ENCODE results near the gene JARID2.

The JARID2 gene

DNA sequence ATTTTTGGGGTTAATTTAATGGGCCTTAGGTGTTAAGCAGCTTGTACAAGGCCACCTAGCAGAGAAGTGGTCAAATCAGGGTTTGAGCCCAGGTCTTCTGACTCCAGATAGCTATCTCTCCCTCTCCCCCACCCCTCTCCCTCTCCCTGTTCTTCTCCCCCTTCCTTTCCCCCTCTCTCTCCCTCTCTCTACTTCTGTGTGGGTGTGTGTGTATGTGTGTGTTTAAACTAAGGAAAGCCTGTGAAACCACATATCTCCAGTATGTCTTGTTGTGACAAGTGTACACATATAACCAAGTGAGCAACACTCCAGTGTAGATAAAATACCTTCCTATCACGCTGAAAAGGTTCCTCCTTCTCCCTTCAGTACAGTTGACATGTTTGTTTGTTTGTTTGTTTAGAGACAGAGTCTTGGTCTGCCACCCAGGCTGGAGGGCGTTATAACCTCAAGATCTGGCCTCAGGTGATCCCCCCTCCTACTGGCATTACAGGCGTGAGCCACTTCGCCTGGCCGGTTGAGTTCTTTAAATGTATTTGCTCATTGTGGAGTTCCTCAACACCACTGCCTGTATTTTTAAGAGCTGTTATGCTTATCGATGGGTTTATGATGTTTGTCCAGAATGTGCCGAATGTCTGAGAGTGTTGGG lies 140.4 kb downstream of the JARID2 start:
- no peak for TF ChIP-seq POLR2AphosphoS5 (IDR thresholded peaks at IDR 0.05; ENCODE audit: low read depth, low read length)
- no peak for TF ChIP-seq SIN3A (IDR thresholded peaks at IDR 0.05; ENCODE audit: borderline replicate concordance, insufficient read depth, low read length)
- no peak for TF ChIP-seq FOXP2 (optimal IDR thresholded peaks at IDR 0.05; ENCODE audit: borderline replicate concordance, extremely low read depth, extremely low read length, insufficient read depth)
- TF ChIP-seq, protein P1, sequence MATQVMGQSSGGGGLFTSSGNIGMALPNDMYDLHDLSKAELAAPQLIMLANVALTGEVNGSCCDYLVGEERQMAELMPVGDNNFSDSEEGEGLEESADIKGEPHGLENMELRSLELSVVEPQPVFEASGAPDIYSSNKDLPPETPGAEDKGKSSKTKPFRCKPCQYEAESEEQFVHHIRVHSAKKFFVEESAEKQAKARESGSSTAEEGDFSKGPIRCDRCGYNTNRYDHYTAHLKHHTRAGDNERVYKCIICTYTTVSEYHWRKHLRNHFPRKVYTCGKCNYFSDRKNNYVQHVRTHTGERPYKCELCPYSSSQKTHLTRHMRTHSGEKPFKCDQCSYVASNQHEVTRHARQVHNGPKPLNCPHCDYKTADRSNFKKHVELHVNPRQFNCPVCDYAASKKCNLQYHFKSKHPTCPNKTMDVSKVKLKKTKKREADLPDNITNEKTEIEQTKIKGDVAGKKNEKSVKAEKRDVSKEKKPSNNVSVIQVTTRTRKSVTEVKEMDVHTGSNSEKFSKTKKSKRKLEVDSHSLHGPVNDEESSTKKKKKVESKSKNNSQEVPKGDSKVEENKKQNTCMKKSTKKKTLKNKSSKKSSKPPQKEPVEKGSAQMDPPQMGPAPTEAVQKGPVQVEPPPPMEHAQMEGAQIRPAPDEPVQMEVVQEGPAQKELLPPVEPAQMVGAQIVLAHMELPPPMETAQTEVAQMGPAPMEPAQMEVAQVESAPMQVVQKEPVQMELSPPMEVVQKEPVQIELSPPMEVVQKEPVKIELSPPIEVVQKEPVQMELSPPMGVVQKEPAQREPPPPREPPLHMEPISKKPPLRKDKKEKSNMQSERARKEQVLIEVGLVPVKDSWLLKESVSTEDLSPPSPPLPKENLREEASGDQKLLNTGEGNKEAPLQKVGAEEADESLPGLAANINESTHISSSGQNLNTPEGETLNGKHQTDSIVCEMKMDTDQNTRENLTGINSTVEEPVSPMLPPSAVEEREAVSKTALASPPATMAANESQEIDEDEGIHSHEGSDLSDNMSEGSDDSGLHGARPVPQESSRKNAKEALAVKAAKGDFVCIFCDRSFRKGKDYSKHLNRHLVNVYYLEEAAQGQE (IDR thresholded peaks at IDR 0.05; ENCODE audit: insufficient read depth in 1 of 2, low read depth in 2 of 2, low read length in 2 of 2), result no peak
- no peak for TF ChIP-seq TAF1 (IDR thresholded peaks at IDR 0.05; ENCODE audit: borderline replicate concordance, insufficient read depth, low read length)

DNA sequence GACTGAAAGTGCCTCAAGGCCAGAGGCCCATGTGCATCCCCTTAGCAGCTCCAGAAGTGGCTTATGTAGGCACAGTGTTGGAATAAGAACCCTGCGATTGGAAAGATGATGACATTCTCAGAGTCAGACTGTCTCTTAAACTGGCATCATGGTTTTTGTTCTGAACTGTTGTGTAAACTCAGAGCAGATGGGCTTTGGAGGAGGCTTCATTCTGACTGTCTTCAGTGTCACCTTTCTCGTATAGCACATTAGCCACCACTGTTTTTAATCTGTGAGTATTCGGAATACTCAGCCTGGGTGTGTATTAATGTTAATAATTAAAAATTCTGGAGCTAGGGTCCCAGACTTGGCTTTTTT lies 140.9 kb downstream of the JARID2 start:
- TF ChIP-seq, protein P1 (IDR thresholded peaks at IDR 0.05; ENCODE audit: insufficient read depth in 1 of 2, low read depth in 2 of 2, low read length in 2 of 2), result no peak
- TF ChIP-seq TAF1 (IDR thresholded peaks at IDR 0.05; ENCODE audit: borderline replicate concordance, insufficient read depth, low read length), result no peak
- TF ChIP-seq POLR2AphosphoS5 (IDR thresholded peaks at IDR 0.05; ENCODE audit: low read depth, low read length), result no peak
- no peak for TF ChIP-seq FOXP2 (optimal IDR thresholded peaks at IDR 0.05; ENCODE audit: borderline replicate concordance, extremely low read depth, extremely low read length, insufficient read depth)
- no peak for TF ChIP-seq SIN3A (IDR thresholded peaks at IDR 0.05; ENCODE audit: borderline replicate concordance, insufficient read depth, low read length)

DNA sequence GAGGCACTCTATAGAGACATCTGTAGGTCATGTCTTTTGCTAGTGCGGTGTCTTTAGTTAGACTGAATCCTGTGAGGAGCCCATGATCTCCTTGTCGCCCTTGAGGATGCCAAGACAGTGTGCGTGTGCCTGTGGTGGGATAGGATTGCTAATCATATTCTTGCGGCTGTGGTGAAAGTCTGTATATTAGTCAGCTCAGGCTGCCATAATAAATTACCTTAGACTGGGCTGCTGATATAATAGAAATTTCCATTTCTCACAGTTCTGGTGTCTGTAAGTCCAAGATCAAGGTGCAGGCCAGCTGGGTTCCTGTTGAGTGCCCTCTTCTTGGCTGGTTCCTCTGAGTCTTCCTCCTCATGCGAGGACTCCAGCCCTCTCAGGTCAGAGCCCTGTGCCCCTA lies 141.2 kb downstream of the JARID2 start:
- no peak for TF ChIP-seq TAF1 (IDR thresholded peaks at IDR 0.05; ENCODE audit: borderline replicate concordance, insufficient read depth, low read length)
- no peak for TF ChIP-seq POLR2AphosphoS5 (IDR thresholded peaks at IDR 0.05; ENCODE audit: low read depth, low read length)
- TF ChIP-seq, protein P1 (IDR thresholded peaks at IDR 0.05; ENCODE audit: insufficient read depth in 1 of 2, low read depth in 2 of 2, low read length in 2 of 2), result no peak
- TF ChIP-seq FOXP2 (optimal IDR thresholded peaks at IDR 0.05; ENCODE audit: borderline replicate concordance, extremely low read depth, extremely low read length, insufficient read depth), result no peak
- no peak for TF ChIP-seq SIN3A (IDR thresholded peaks at IDR 0.05; ENCODE audit: borderline replicate concordance, insufficient read depth, low read length)

DNA sequence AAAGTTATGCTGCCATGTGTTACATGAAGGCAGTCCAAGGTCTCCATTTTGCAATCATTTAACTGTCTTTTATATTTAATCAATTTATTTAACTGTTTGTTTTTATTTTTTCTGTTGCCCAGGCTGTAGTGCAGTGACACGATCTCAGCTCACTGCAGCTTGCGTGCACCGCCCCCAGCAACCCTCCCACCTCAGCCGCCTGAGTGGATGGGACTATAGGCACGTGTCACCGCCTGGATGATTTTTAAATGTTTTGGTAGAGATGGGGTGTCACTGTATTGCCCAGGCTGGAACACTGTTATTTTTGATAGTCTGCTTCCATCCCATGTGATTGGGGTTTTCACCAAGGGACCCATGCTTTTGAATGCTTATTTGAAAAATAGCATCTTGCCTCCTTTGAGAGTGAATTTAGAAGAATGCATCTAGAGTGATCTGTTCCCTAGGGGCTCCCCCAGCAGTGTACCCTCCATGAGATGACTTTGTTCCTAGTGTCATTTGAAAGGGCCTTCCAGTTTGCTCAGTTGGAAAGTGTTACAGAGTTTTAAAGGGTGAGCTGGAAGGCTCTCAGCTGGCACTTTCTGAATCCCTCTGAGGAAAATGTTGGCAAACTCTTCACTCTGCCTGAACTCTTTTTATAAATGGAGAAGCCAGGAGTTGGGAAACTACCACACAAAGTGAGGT lies 143.4 kb downstream of the JARID2 start:
- TF ChIP-seq, protein P1 (IDR thresholded peaks at IDR 0.05; ENCODE audit: insufficient read depth in 1 of 2, low read depth in 2 of 2, low read length in 2 of 2), result no peak
- TF ChIP-seq FOXP2 (optimal IDR thresholded peaks at IDR 0.05; ENCODE audit: borderline replicate concordance, extremely low read depth, extremely low read length, insufficient read depth) (no peak), SIN3A (IDR thresholded peaks at IDR 0.05; ENCODE audit: borderline replicate concordance, insufficient read depth, low read length) (no peak), TAF1 (IDR thresholded peaks at IDR 0.05; ENCODE audit: borderline replicate concordance, insufficient read depth, low read length) (no peak), POLR2AphosphoS5 (IDR thresholded peaks at IDR 0.05; ENCODE audit: low read depth, low read length) (no peak)
